Stomach (tissue), 4 donors: ENCODE data around the gene CHST1.

Source experiments
- EP300 ChIP-seq: sonication (generic); formaldehyde crosslinking; IDR thresholded peaks from one replicate; pipeline ENCODE4 v1.6.1; 2017; ENCODE audit warnings: antibody characterized with exemption
- POLR2A ChIP-seq, 4 donors: fragments of 450-650 bp; IDR thresholded peaks; one replicate each; pipeline ENCODE4 v1.6.1; 2016; ENCODE audit warnings: antibody characterized with exemption in 4 of 4, control low read depth in 2 of 4, mild to moderate bottlenecking in 1 of 4, moderate library complexity in 1 of 4
- POLR2AphosphoS5 ChIP-seq, 3 donors: sonication (generic); formaldehyde crosslinking; IDR thresholded peaks; one replicate each; pipeline ENCODE4 v1.6.1; 2016; ENCODE audit warnings: antibody characterized with exemption in 3 of 3
- TF ChIP-seq, protein P1 (sequence below), 7 experiments: fragments of 450-650 bp in 4 of 7; fragments of 200-600 bp in 3 of 7; sonication (generic) in 3 of 7; IDR thresholded peaks; one replicate each; pipeline ENCODE4 v1.5.1; 2016 to 2019; ENCODE audit warnings: antibody characterized with exemption in 7 of 7, control low read depth in 2 of 7, mild to moderate bottlenecking in 1 of 7

DNA sequence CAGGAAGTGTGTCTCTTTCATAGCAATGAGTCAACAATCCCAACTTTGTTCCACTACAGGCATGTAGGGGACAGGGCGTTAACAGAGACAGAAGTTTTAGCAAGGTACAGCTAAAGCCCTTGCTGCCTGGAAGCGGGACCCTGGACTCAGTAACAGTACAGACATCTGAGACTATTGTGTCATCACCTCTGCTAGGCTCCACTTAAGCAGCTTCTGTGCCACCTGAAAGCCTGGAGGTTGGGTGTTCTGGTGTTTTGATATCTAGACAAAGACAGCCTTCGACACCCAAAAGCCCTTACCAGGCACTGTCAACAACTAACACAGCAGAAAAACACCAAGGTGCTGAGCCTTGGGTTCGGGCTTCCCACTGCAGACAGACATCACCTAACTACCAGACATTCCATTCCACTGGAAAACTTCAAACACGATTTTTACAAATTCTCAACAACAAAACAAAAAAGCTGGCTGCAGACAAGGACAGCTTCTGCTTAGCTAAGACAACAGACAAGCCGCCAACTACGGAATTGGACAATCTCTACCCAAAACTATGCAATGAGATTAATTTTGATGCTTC, 20.6 kb upstream of the CHST1 start:
- TF ChIP-seq, protein P1, sequence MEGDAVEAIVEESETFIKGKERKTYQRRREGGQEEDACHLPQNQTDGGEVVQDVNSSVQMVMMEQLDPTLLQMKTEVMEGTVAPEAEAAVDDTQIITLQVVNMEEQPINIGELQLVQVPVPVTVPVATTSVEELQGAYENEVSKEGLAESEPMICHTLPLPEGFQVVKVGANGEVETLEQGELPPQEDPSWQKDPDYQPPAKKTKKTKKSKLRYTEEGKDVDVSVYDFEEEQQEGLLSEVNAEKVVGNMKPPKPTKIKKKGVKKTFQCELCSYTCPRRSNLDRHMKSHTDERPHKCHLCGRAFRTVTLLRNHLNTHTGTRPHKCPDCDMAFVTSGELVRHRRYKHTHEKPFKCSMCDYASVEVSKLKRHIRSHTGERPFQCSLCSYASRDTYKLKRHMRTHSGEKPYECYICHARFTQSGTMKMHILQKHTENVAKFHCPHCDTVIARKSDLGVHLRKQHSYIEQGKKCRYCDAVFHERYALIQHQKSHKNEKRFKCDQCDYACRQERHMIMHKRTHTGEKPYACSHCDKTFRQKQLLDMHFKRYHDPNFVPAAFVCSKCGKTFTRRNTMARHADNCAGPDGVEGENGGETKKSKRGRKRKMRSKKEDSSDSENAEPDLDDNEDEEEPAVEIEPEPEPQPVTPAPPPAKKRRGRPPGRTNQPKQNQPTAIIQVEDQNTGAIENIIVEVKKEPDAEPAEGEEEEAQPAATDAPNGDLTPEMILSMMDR (IDR thresholded peaks at IDR 0.05): no peak
- TF ChIP-seq POLR2A (IDR thresholded peaks at IDR 0.05) (no peak), EP300 (no peak), POLR2AphosphoS5 (IDR thresholded peaks at IDR 0.05) (no peak)
